Activated CD8-positive, alpha-beta T cell treated with anti-CD3 and anti-CD28 coated beads for 36 hours (primary cell): Measurements from ENCODE around the gene TLE1. TPM values are rescaled to one million over a fixed set of nuclear protein-coding genes. Genes with fewer than 3 reads are reported as not detected.
A peak's percentile ranks its signal among the peaks of the same experiment; 100 is the strongest.
"Not testable (repeated sequence)": the region's sequence is repeated elsewhere in the genome, so short reads cannot be mapped to it uniquely, and the experiment has no call there.

Experiments used
- ATAC-seq: fragments of 200-7000 bp; cut with Tn5 transposase; one replicate; pipeline ENCODE4 v1.10.0; 2021; ENCODE audit warnings: mild to moderate bottlenecking, moderate library complexity
- CTCF ChIA-PET: fragments of 350-600 bp; sonication (Branson Sonifier 250); formaldehyde crosslinking; loops from one replicate; lab custom pipeline; 2021; ENCODE audit warnings: antibody characterized with exemption; lab: Charles Lee
- POLR2A ChIA-PET: fragments of 350-600 bp; sonication (Branson Sonifier 250); formaldehyde crosslinking; loops from one replicate; lab custom pipeline; 2021; ENCODE audit warnings: antibody characterized with exemption; lab: Charles Lee
- DNase-seq: peaks from one replicate; pipeline ENCODE4 v3.0.0-alpha.2; 2020
- H3K27ac Mint-ChIP-seq: one replicate; pipeline ENCODE4 v1.8.0; 2021; ENCODE audit warnings: mild to moderate bottlenecking, mixed read lengths
- H3K27me3 Mint-ChIP-seq: one replicate; pipeline ENCODE4 v1.8.0; 2021; ENCODE audit warnings: mixed read lengths
- H3K36me3 Mint-ChIP-seq: one replicate; pipeline ENCODE4 v1.8.0; 2021; ENCODE audit warnings: low read depth, mixed read lengths
- H3K4me1 Mint-ChIP-seq: one replicate; pipeline ENCODE4 v1.8.0; 2021; ENCODE audit warnings: low read depth, mixed read lengths
- H3K4me3 Mint-ChIP-seq: one replicate; pipeline ENCODE4 v1.8.0; 2021; ENCODE audit warnings: mild to moderate bottlenecking, moderate library complexity, mixed read lengths
- H3K9me3 Mint-ChIP-seq: one replicate; pipeline ENCODE4 v1.8.0; 2021; ENCODE audit warnings: mixed read lengths
- intact Hi-C: fragments of 100-400 bp; cut with micrococcal nuclease; formaldehyde crosslinking; loops from one replicate; pipeline ENCODE4 v1.10.0; 2022
- total RNA-seq, 2 experiments: library from RNA; stranded (reverse); gene quantifications; one replicate each; pipeline ENCODE4 v1.2.3, GENCODE V29; 2021
- TF ChIP-seq, protein P1 (sequence below): fragments of 200-600 bp; IDR thresholded peaks from one replicate; pipeline ENCODE4 v1.8.0; 2022; ENCODE audit warnings: antibody characterized with exemption, mild to moderate bottlenecking

TLE1 gene
- total RNA-seq: under 1 TPM; 0.20 to 0.29 TPM

GRCh38 chr9:81689343-81690175, at the start of gene TLE1:
Gene TLE1, minus strand, starts transcription at chr9:81689547. Its CDS starts 1,307 bp downstream, at chr9:81688240.
- peaks cover 10% of the 10 kb centered on the region for H3K4me1 Mint-ChIP-seq
- ChIA-PET CTCF (no interaction called here), POLR2A (no interaction called here)
- peak within 1 kb of the TSS; percentile 72 for H3K4me3 Mint-ChIP-seq
- intact Hi-C loops: no loop called here
- peak; percentile 84 for DNase-seq
- ATAC-seq: peak; percentile 87
- H3K9me3 Mint-ChIP-seq: no peaks in the 10 kb centered on the region
- peak within 1 kb of the TSS; percentile 39 for H3K27ac Mint-ChIP-seq
- TF ChIP-seq, protein P1, sequence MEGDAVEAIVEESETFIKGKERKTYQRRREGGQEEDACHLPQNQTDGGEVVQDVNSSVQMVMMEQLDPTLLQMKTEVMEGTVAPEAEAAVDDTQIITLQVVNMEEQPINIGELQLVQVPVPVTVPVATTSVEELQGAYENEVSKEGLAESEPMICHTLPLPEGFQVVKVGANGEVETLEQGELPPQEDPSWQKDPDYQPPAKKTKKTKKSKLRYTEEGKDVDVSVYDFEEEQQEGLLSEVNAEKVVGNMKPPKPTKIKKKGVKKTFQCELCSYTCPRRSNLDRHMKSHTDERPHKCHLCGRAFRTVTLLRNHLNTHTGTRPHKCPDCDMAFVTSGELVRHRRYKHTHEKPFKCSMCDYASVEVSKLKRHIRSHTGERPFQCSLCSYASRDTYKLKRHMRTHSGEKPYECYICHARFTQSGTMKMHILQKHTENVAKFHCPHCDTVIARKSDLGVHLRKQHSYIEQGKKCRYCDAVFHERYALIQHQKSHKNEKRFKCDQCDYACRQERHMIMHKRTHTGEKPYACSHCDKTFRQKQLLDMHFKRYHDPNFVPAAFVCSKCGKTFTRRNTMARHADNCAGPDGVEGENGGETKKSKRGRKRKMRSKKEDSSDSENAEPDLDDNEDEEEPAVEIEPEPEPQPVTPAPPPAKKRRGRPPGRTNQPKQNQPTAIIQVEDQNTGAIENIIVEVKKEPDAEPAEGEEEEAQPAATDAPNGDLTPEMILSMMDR: no peak
- H3K36me3 Mint-ChIP-seq: no peaks in the 10 kb centered on the region
- H3K27me3 Mint-ChIP-seq: peaks cover 16% of the 10 kb centered on the region

DNA sequence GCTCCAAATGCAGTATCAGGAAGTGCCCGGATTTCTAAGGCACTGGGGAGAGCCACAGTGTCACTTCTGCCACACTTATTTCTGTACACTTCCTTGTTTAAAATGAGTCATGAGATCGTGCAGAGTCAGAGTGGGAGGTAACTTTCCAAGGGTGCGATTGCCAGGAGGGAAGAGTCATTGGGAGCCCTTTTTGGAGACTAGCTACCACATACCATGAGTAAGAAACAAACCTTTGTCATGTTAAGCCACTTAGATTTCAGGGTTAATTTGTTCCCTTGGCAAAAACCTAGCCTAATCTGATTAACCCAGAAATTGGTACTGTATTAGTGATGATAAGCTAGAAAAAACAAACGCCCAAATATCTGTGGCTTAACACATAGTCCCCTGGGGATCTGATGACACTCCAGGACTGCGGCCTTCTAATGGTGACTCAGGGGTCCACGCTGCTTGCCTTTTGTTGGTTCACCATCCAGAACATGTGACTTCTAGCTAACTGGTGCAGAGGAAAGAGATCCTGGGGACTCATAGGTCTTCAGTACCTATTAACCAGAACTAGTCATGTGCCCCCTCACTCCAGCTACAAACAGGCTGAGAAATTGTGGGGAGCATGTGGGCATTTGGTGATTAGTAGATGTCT, 48.6 kb upstream of the TLE1 start:
- no peaks in the 10 kb centered on the region for H3K27me3 Mint-ChIP-seq
- TF ChIP-seq, protein P1: no peak
- no peak overlapping the region for H3K27ac Mint-ChIP-seq
- no peaks in the 10 kb centered on the region for H3K36me3 Mint-ChIP-seq
- H3K9me3 Mint-ChIP-seq: peaks cover 7% of the 10 kb centered on the region
- ChIA-PET CTCF (interaction anchor here (1.3 kb wide), 1 partner anchor 15 kb away, joined by 3 read pairs; no protein-coding TSS in a partner anchor), POLR2A (no interaction called here)
- DNase-seq (no peak), ATAC-seq (no peak)
- no peak overlapping the region for H3K4me3 Mint-ChIP-seq
- intact Hi-C loops: no loop called here
- H3K4me1 Mint-ChIP-seq: no peaks in the 10 kb centered on the region

- intact Hi-C loops, H3K36me3 Mint-ChIP-seq, H3K4me1 Mint-ChIP-seq, H3K4me3 Mint-ChIP-seq, H3K27me3 Mint-ChIP-seq, H3K27ac Mint-ChIP-seq, CTCF ChIA-PET, ATAC-seq, POLR2A ChIA-PET, DNase-seq, H3K9me3 Mint-ChIP-seq: not testable (repeated sequence)
Measured at GRCh38 chr9:81730498-81730897, 41.2 kb upstream of the TLE1 start.

DNA sequence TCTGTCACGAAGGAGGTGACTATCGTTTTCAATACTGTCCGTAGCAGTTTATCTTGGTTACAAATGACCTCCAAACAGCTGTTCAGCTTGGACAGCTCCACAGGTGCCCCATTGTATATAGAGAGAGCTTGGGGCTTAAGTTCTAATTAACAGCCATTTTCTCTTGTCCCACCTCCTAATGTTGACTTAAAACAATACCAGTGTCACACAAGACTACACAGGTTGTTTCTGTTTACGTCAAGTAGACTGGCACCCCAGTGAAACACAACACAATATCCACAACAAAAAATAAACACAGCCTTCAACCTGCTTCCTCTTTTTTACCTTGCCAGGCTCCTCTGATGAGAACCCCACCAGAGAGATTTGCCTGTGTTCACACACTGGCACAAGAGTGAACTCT, 39.8 kb upstream of the TLE1 start:
- H3K4me3 Mint-ChIP-seq: no peak overlapping the region
- no peaks in the 10 kb centered on the region for H3K9me3 Mint-ChIP-seq
- H3K4me1 Mint-ChIP-seq: no peaks in the 10 kb centered on the region
- no peaks in the 10 kb centered on the region for H3K27me3 Mint-ChIP-seq
- no peak overlapping the region for H3K27ac Mint-ChIP-seq
- H3K36me3 Mint-ChIP-seq: no peaks in the 10 kb centered on the region
- POLR2A ChIA-PET: no interaction called here
- intact Hi-C loops: no loop called here
- CTCF ChIA-PET: no interaction called here
- ATAC-seq (no peak), DNase-seq (no peak)
- TF ChIP-seq, protein P1: no peak

GRCh38 chr9:81724242-81724889, 35.0 kb upstream of the TLE1 start:
- Mint-ChIP-seq H3K27ac (no peak overlapping the region), H3K9me3 (no peaks in the 10 kb centered on the region), H3K27me3 (no peaks in the 10 kb centered on the region), H3K4me1 (no peaks in the 10 kb centered on the region), H3K4me3 (no peak overlapping the region), H3K36me3 (no peaks in the 10 kb centered on the region)
- POLR2A ChIA-PET: no interaction called here
- CTCF ChIA-PET: no interaction called here
- intact Hi-C loops: no loop called here
- DNase-seq (no peak), ATAC-seq (no peak)
- TF ChIP-seq, protein P1: no peak
